ENCODE data around the gene KAT6B. TPM values are rescaled to one million over a fixed set of nuclear protein-coding genes. Genes with fewer than 3 reads are reported as not detected.

Gene KAT6B
- total RNA-seq, 1 donor from 2014 or later: 21.3 TPM

DNA sequence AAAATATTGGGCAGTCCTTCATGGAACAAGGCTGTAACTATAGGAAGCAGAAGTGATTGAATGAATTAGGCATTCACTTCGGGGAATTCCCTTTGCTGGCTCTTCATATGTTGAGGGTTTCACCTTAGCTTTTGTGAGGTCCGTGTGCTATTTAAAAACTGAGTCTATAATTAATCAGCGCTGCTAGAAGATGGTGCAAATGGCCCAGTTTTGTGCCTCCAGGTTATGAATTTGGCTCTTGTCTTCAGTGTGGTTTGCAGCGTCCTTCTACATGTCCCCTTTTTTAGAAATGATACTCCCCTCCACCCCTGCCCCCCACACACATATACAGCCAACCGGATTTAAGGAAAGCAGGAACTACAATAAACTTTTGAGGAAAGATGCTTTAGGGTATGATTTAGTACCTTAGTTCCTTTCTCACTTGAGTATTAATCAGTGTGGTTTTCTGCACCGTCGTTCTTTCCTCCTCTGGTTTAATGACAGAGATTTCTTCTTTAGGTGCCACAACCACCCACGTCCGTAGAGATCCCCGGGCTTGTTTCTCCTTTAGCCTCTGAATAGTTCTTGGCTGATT, 174.4 kb downstream of the KAT6B start:
- no peaks in the 10 kb centered on the region for H3K9me3 Mint-ChIP-seq
- no peaks in the 10 kb centered on the region for H3K4me1 Mint-ChIP-seq

DNA sequence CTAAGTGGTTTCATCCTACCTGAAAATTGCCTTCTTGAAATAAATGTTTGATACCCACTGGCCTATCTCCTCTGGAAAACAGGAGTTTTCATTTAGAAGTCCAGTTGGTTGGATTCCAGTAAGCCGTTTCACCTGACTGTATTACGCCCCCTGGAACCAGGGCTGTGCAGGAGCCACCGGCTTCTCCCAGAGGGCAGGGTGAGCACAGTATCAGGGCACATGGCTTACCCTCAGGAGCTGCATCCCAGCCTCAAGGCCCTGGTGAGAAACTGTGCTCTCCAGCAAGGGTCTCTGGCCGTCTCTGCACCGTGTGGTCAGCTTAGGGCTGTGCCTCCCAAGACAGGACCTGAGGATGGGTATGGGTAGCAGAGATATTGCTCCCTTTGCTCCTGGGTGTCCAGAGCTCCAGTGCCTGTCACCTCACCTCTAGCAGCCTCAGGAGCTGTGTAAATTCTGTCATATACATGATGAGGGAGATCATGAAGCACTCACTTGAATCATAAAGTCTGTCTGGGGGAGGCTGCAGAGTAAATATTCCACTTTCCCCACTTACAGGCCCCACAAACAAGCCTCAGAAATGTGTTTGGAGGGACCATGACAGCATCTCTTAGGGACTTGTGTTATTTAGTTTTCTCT, 175.4 kb downstream of the KAT6B start:
- H3K27ac ChIP-seq: no peak overlapping the region

More for the DNA sequence above, 174.4 kb downstream of the KAT6B start:
- no peaks in the 10 kb centered on the region for H4K20me1 ChIP-seq (ENCODE audit: low read depth)
- no peak overlapping the region for H3K4me3 ChIP-seq
- H2AFZ ChIP-seq (replicated peaks): no peak overlapping the region
- H3F3A ChIP-seq (ENCODE audit: low read depth): no peaks in the 10 kb centered on the region
- H3K9me3 ChIP-seq (ENCODE audit: low read depth): no peaks in the 10 kb centered on the region
- no peak overlapping the region for H3K27ac ChIP-seq
- peaks cover 6% of the 10 kb centered on the region for H3K4me1 ChIP-seq
- H3K4me2 ChIP-seq: no peak overlapping the region
- peaks cover 7% of the 10 kb centered on the region for H3K27me3 Mint-ChIP-seq (ENCODE audit: insufficient read depth, low read depth)
- DNase-seq (ENCODE audit: low spot score): no peak
- H3K27ac Mint-ChIP-seq: no peak overlapping the region
- H3K36me3 ChIP-seq: no peaks in the 10 kb centered on the region
- TF ChIP-seq, protein P1, sequence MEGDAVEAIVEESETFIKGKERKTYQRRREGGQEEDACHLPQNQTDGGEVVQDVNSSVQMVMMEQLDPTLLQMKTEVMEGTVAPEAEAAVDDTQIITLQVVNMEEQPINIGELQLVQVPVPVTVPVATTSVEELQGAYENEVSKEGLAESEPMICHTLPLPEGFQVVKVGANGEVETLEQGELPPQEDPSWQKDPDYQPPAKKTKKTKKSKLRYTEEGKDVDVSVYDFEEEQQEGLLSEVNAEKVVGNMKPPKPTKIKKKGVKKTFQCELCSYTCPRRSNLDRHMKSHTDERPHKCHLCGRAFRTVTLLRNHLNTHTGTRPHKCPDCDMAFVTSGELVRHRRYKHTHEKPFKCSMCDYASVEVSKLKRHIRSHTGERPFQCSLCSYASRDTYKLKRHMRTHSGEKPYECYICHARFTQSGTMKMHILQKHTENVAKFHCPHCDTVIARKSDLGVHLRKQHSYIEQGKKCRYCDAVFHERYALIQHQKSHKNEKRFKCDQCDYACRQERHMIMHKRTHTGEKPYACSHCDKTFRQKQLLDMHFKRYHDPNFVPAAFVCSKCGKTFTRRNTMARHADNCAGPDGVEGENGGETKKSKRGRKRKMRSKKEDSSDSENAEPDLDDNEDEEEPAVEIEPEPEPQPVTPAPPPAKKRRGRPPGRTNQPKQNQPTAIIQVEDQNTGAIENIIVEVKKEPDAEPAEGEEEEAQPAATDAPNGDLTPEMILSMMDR (IDR thresholded peaks at IDR 0.05): no peak
- TF ChIP-seq EZH2 (IDR thresholded peaks at IDR 0.05) (no peak), EZH2phosphoT487 (IDR thresholded peaks at IDR 0.05) (no peak)
- H3K4me3 Mint-ChIP-seq: no peak overlapping the region
- peaks cover 11% of the 10 kb centered on the region for H3K36me3 Mint-ChIP-seq
- no peaks in the 10 kb centered on the region for H3K27me3 ChIP-seq
- H3K9ac ChIP-seq: no peak overlapping the region
- H3K79me2 ChIP-seq (ENCODE audit: low read depth): no peaks in the 10 kb centered on the region

DNA sequence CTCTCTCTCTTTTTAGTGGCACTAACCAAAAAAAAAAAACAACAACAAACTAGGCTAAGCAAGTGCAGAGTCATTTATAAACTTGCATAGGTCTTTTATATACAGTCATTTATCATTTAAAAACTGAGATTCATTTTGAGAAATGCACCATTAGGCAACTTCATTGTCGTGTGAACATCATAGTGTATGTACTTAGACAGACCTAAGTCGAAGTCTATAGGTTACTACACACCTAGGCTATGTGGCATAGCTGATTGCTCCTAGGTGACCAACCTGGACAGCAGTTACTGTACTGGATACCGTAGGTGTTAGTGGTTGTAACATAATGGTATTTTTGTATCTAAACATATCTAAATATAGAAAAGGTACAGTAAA, 175.9 kb downstream of the KAT6B start:
- no peaks in the 10 kb centered on the region for H3K9me3 ChIP-seq (ENCODE audit: low read depth)
- no peak overlapping the region for H3K27ac ChIP-seq
- H3K36me3 ChIP-seq: no peaks in the 10 kb centered on the region
- Mint-ChIP-seq H3K9me3 (no peaks in the 10 kb centered on the region), H3K4me1 (no peaks in the 10 kb centered on the region), H3K4me3 (no peak overlapping the region), H3K27me3 (ENCODE audit: insufficient read depth, low read depth) (peaks cover 7% of the 10 kb centered on the region), H3K36me3 (peaks cover 6% of the 10 kb centered on the region), H3K27ac (no peak overlapping the region)
- no peak overlapping the region for H2AFZ ChIP-seq (replicated peaks)
- TF ChIP-seq EZH2phosphoT487 (IDR thresholded peaks at IDR 0.05) (no peak), EZH2 (IDR thresholded peaks at IDR 0.05) (no peak)
- TF ChIP-seq, protein P1 (IDR thresholded peaks at IDR 0.05): no peak
- H3K4me3 ChIP-seq: no peak overlapping the region
- no peaks in the 10 kb centered on the region for H3K79me2 ChIP-seq (ENCODE audit: low read depth)
- no peaks in the 10 kb centered on the region for H3K27me3 ChIP-seq
- no peak overlapping the region for H3K9ac ChIP-seq
- peaks cover 6% of the 10 kb centered on the region for H3K4me1 ChIP-seq
- H4K20me1 ChIP-seq (ENCODE audit: low read depth): no peaks in the 10 kb centered on the region
- no peak overlapping the region for H3K4me2 ChIP-seq
- DNase-seq (ENCODE audit: low spot score): no peak
- H3F3A ChIP-seq (ENCODE audit: low read depth): no peaks in the 10 kb centered on the region

More for the DNA sequence above, 175.4 kb downstream of the KAT6B start:
- Histone ChIP-seq H3K27me3 (no peaks in the 10 kb centered on the region), H3K4me2 (no peak overlapping the region), H3K4me3 (no peak overlapping the region), H2AFZ (replicated peaks) (no peak overlapping the region), H4K20me1 (ENCODE audit: low read depth) (no peaks in the 10 kb centered on the region), H3K9ac (no peak overlapping the region), H3K9me3 (ENCODE audit: low read depth) (no peaks in the 10 kb centered on the region), H3K4me1 (peaks cover 6% of the 10 kb centered on the region), H3F3A (ENCODE audit: low read depth) (no peaks in the 10 kb centered on the region), H3K79me2 (ENCODE audit: low read depth) (no peaks in the 10 kb centered on the region), H3K36me3 (no peaks in the 10 kb centered on the region)
- Mint-ChIP-seq H3K4me3 (no peak overlapping the region), H3K27me3 (ENCODE audit: insufficient read depth, low read depth) (peaks cover 7% of the 10 kb centered on the region), H3K27ac (no peak overlapping the region), H3K4me1 (no peaks in the 10 kb centered on the region), H3K36me3 (peaks cover 7% of the 10 kb centered on the region), H3K9me3 (no peaks in the 10 kb centered on the region)
- DNase-seq (ENCODE audit: low spot score): no peak
- TF ChIP-seq EZH2 (IDR thresholded peaks at IDR 0.05) (no peak), EZH2phosphoT487 (IDR thresholded peaks at IDR 0.05) (no peak)
- TF ChIP-seq, protein P1 (IDR thresholded peaks at IDR 0.05): no peak

Data from neural progenitor cell (in vitro differentiated cells).